Stimulated activated naive CD4-positive, alpha-beta T cell (primary cell): ENCODE results near the gene OSBPL2.

Experiments used
- DNase-seq, 6 experiments: peaks; one replicate each; lab custom pipeline; 2025; lab: John Stamatoyannopoulos, UW

OSBPL2 gene

GRCh38 chr20:62237801-62238568, at the start of gene OSBPL2:
Gene OSBPL2 (plus strand): TSS chr20:62238521. CDS start chr20:62256185, 17,664 bp downstream.
- peak; percentile 99 to 100 (median 100) for DNase-seq

- no peak for DNase-seq
Observed at GRCh38 chr20:62190639-62191411, 47.5 kb upstream of the OSBPL2 start.

- no peak for DNase-seq
Observed at GRCh38 chr20:62191781-62192559, 46.4 kb upstream of the OSBPL2 start.

- DNase-seq = no peak
Observed at GRCh38 chr20:62192635-62193034, 45.7 kb upstream of the OSBPL2 start.

GRCh38 chr20:62193079-62194025, 45.0 kb upstream of the OSBPL2 start:
- no peak for DNase-seq

GRCh38 chr20:62195075-62195405, 43.3 kb upstream of the OSBPL2 start:
- DNase-seq = no peak

DNA sequence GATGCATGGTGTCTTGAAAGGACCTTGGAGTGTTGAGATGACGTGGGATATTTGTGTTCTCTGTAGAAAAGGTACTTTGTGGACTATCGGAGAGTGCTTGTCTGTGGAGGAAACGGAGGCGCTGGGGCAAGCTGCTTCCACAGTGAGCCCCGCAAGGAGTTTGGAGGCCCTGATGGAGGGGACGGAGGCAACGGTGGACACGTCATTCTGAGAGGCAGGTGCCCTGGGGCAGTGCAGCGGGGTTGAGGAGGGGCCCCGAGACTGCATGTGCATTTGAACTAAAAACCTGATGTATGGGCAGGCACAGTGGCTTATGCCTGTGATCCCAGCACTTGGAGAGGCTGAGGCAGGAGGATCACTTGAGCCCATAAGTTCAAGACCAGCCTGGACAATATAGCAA, 42.6 kb upstream of the OSBPL2 start:
- no peak for DNase-seq

DNA sequence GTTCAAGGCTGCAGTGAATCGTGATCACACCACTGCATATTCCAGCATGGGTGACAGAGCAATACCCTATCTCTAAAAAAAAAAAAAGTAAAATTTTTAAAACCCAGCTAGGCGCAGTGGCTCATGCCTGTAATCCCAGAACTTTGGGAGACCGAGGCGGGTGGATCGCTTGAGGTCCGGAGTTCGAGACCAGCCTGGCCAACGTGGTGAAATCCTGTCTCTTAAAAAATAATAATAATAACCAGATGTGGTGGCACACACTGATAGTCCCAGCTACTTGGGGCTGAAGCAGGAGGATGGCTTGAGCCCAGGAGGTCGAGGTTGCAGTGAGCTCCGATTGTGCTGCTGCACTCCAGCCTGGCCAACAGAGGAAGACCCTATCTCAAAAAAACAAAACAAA, 42.0 kb upstream of the OSBPL2 start:
- no peak for DNase-seq

DNA sequence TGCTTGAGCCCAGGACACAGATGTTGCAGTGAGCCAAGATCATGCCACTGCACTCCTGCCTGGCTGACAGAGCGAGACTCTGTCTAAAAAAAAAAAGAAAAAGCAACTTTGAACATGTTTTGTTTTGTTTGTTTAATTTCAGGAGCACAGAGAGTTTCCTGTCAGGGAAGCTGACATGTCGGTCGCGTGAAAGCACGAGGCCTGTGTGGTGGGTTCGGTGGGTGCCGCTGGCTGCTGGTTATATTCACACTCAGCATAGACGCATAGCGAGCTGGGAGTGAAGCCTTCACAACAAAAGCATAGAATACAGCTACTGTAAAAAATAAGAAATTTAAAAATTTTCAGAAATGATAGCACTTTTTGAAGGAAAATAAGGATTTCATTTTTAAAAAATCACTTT, 41.0 kb upstream of the OSBPL2 start:
- no peak for DNase-seq

DNA sequence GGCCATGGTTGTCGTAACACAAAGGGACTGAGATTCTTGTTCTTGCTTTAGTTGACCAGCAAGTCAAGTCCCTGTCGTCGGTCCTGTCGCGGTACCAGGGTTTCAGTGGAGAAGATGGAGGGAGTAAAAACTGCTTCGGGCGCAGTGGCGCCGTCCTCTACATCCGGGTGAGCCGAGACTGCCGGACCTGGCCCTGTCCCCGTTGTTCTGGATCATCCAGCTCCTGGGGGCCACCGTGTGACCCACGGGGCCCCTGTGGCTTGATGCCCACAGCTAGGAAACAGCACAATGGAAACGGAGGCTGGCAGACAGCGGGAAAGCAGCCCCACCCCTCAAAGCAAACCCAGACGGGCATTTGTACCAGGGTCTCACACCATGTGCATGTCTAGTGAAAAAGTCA, 40.5 kb upstream of the OSBPL2 start:
- no peak for DNase-seq

GRCh38 chr20:62198496-62198895, 39.8 kb upstream of the OSBPL2 start:
- no peak for DNase-seq

DNA sequence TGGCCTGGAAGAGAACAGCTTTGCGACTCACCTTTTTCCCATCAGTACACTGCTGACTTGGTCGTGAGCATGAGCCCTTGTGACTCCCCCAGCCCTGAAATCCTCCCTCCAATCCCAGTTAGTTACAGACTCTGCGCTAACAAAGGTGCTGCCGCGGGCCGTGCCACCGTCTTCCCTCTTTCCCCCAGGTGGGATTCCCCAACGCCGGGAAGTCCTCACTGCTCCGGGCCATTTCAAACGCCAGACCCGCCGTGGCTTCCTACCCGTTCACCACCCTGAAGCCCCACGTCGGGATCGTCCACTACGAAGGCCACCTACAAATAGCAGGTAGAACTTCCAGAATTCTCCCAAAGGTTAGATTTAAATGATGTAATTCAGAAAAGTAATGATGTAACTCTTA, 39.4 kb upstream of the OSBPL2 start:
- DNase-seq = no peak

GRCh38 chr20:62200491-62201172, 37.7 kb upstream of the OSBPL2 start:
- DNase-seq = no peak

DNA sequence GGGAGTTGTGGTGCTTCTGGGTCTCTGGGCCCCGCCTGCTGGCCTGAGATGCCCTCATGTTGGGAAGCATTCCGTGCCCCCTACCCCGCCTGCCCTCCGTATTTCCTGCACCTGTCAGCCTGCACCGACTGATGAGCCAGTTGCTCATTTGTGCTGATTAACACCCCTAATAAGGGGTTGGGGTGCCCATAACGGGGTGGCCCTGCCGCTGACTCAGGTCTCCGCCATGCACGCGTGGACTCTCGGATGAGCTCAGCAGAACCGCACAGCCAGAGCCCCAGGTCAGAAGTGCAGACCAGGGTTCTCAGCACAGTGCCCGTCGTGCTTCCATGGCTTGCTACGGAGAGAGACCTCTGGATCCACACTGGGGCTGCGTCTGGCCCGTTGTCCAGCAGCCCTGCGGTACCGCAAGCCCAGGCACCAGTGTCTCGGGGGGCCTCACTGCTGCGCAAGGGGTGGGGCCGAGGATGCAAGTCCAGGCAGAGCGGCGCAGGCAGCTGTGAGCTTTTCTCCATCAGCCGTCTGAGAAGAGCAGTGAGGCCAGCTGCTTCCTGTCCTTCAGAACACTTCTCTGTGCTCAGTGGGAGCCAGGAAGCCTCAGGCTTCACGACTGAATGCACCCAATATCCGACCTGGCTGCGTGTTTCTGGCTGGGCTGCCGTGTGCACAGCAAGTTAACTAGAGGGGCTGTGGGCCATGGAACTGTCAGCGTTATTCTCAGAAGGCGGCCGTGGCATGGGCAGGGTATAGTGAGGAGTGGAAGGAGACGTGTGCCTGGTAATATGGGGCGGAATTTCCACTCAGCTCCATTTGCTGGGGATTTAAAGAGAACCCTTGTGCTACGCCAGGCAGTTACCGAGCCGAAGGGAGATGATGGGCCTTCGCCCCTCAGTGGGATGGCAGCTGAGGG, 36.9 kb upstream of the OSBPL2 start:
- DNase-seq = no peak

DNA sequence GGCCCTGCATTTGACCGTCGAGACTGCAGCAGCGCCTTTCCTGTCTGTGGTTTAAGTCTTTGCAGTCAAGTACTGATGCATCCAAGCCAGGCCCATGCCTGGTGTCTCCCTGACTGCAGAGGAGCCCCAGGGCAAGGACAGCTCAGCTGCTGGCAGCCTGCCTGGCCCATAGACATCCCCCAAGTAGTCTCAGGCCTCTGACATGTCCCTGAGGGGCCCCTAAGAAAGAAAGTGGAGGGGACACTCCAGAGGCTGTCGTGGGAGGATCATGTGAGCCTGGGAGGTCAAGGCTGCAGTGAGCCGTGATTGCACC, 36.3 kb upstream of the OSBPL2 start:
- DNase-seq = no peak

- DNase-seq = no peak
Observed at GRCh38 chr20:62202676-62203377, 35.5 kb upstream of the OSBPL2 start.

DNA sequence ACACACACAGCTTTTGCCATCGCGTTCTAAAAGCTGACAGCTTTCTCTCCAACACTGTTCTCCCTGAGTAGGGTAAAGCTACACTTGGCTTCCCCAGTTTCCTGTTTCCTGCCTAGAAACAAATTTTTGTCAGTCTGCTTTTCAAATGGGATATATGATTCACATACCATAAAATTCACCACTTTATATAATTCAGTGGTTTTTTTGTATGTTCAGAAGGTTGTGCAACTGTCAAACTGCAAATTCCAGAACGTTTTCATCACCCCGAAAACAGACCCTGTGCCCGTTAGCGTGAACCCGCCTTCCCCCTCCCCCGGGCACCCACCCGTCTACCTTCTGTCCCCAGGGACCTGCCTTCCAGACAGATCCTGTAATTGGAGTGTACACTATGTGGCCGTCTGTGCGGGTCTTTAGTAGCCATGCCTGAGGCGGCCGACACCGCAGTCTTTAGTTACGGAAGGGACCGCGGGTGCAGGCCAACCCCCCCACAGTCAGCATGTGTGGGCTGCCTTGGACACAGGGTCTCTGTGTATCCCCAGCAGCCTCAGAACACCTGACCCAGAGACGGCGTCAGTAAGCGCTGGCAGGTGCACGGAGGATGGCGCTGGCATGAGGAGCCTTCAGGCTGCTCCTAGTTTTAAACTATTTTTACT, 34.8 kb upstream of the OSBPL2 start:
- DNase-seq = no peak

GRCh38 chr20:62205618-62206387, 32.5 kb upstream of the OSBPL2 start:
- no peak for DNase-seq
